ENCODE measurements around the gene BABAM2.

Gene BABAM2

DNA sequence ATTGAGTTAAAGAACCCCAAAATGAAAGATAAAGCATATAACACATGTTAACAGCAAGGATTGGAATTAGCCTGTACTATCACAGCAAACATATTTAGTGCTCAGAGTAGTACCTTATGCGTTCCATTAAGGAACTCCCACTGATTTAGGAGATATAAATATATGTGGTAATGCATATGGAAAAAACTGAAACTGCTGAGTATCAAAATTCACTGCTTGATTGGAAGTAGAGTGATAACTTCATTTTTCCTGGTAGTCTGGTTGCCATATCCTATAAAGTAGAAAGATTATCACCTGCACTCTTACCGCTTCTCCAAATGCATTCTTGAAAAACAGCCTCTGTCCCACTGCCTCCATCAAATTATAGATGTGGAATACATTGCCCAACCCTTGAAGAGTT is 407.0 kb downstream of the BABAM2 start:
- no peak for TF ChIP-seq CTCF (conservative IDR thresholded peaks at IDR 0.05; ENCODE audit: low read depth, low read length)
- DNase-seq (ENCODE audit: low read depth): no peak
- H3K4me3 ChIP-seq (ENCODE audit: low read length): no peak overlapping the region

GRCh38 chr2:28298406-28298805 is 407.9 kb downstream of the BABAM2 start:
- no peak for TF ChIP-seq CTCF (conservative IDR thresholded peaks at IDR 0.05; ENCODE audit: low read depth, low read length)
- no peak overlapping the region for H3K4me3 ChIP-seq (ENCODE audit: low read length)
- no peak for DNase-seq (ENCODE audit: low read depth)

DNA sequence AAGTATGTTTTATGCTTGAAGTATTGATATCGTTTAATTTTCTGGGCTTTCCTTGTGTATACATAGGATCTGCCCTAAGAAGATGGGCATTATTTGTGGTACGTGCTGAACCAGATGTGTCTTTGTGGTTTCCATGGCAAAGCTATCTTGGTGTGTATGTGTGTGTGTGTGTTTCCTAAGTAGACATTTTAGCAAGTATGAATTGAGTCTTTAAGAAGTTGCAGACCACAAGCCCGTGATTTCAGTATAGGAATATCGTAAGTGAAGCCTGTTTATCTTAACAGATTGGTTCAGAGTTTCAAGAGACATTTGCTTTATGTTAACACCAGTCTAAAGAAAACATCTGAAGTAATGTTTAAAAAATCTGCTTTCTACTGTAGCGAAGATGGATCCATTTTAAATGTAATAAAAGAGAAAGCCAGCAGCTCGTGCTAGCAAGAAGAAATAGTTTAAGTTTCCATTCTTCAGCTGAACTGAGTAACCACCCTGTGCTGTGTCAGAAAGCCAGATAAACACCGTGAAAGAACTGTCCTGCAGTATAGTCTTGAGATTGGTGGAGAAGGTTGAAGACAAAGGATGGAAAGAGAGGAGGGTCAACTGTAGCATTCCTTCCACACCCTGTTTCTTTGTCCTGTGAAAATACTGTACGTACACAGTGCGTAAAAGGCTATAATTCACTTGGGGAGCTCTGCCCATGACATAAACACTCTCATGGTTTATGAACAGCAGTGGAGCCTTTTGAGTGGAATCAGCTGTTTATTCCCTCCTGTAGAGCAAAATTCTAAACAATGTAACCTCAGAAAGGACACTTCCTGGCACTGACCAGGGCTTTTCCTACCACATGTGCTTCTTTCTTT is 410.2 kb downstream of the BABAM2 start:
- no peak for DNase-seq (ENCODE audit: low read depth)
- TF ChIP-seq CTCF (conservative IDR thresholded peaks at IDR 0.05; ENCODE audit: low read depth, low read length): no peak
- no peak overlapping the region for H3K4me3 ChIP-seq (ENCODE audit: low read length)

GRCh38 chr2:28305202-28305601 is 414.7 kb downstream of the BABAM2 start:
- TF ChIP-seq CTCF (conservative IDR thresholded peaks at IDR 0.05; ENCODE audit: low read depth, low read length): no peak
- H3K4me3 ChIP-seq (ENCODE audit: low read length): no peak overlapping the region
- DNase-seq (ENCODE audit: low read depth): no peak

GRCh38 chr2:28310107-28310506 is 419.6 kb downstream of the BABAM2 start:
- H3K4me3 ChIP-seq (ENCODE audit: low read length): no peak overlapping the region
- no peak for TF ChIP-seq CTCF (conservative IDR thresholded peaks at IDR 0.05; ENCODE audit: low read depth, low read length)
- DNase-seq (ENCODE audit: low read depth): no peak

- no peak for DNase-seq (ENCODE audit: low read depth)
- TF ChIP-seq CTCF (conservative IDR thresholded peaks at IDR 0.05; ENCODE audit: low read depth, low read length): no peak
- no peak overlapping the region for H3K4me3 ChIP-seq (ENCODE audit: low read length)
Measured at GRCh38 chr2:28311660-28312249, 421.2 kb downstream of the BABAM2 start.
